GM12892 (cell line): ENCODE measurements around the gene HMCN2.

Experiments used
- POLR2A ChIP-seq: IDR thresholded peaks from 2 replicates; pipeline ENCODE4 v1.6.1; 2011; ENCODE audit warnings: low read depth, low read length, control low read depth
- POLR2AphosphoS5 ChIP-seq: IDR thresholded peaks from 2 replicates; pipeline ENCODE4 v1.6.1; 2011; ENCODE audit warnings: low read depth, low read length, control low read depth

DNA sequence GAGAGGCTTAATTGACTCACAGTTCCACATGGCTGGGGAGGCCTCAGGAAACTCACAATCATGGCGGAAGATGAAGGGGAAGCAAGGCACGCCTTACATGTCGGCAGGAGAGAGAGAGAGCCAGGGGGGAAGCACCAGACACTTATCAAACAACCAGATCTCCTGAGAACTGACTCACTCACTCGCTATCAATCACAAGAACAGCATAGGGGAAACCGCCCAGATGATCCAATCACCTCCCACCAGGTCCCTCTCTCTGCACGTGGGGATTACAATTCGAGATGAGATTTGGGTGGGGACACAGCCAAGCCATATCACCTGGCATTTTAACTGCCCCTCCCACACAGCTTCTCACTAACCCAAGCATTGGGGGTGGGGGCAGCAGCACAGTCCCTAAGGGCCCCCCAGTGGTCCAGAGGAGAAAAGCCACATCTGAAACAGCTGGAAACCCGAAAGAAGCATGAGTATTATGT lies 103.1 kb downstream of the HMCN2 start:
- TF ChIP-seq POLR2AphosphoS5 = no peak
- TF ChIP-seq POLR2A = no peak
